ENCODE results near the gene RAMP2. TPM values are rescaled to one million over a fixed set of nuclear protein-coding genes. Genes with fewer than 3 reads are reported as not detected.
A peak's percentile ranks its signal among the peaks of the same experiment; 100 is the strongest.

RAMP2 gene
- total and polyA plus RNA-seq, 2 of the 13 experiments (the other 11 are each of a cell fraction or from before 2014, with no cell fraction given), result 1.4 to 5.2 TPM

DNA sequence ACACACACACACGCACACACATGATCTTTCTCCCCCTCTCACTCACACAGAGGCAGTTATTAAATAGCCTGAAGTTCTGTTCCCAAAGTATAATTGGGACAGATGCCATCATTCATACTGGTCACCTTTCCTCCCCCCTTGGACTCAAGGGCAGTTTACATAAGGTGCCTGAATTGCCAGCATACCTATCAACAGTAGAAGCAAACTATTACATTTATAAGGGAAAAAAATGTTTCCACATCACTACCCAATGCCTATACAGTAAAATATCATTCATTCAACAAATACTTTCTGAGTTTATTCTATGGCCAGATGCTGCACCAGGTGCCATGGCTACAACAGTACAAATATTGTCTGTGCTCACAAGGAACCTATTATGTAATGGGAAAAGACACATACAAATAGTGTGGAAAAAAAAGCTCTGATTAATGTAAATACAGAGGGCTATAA, 43.9 kb downstream of the RAMP2 start (continued):
- TF ChIP-seq, protein P1, sequence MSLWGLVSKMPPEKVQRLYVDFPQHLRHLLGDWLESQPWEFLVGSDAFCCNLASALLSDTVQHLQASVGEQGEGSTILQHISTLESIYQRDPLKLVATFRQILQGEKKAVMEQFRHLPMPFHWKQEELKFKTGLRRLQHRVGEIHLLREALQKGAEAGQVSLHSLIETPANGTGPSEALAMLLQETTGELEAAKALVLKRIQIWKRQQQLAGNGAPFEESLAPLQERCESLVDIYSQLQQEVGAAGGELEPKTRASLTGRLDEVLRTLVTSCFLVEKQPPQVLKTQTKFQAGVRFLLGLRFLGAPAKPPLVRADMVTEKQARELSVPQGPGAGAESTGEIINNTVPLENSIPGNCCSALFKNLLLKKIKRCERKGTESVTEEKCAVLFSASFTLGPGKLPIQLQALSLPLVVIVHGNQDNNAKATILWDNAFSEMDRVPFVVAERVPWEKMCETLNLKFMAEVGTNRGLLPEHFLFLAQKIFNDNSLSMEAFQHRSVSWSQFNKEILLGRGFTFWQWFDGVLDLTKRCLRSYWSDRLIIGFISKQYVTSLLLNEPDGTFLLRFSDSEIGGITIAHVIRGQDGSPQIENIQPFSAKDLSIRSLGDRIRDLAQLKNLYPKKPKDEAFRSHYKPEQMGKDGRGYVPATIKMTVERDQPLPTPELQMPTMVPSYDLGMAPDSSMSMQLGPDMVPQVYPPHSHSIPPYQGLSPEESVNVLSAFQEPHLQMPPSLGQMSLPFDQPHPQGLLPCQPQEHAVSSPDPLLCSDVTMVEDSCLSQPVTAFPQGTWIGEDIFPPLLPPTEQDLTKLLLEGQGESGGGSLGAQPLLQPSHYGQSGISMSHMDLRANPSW (CRISPR knock-in tag; IDR thresholded peaks at IDR 0.05; ENCODE audit: borderline replicate concordance), result no peak
- TF ChIP-seq GATAD2A (CRISPR knock-in tag; IDR thresholded peaks at IDR 0.05), result peak; percentile 29; the same call in 1 of the 2 replicates
- TF ChIP-seq HOXA3 (CRISPR knock-in tag; IDR thresholded peaks at IDR 0.05), result no peak
- TF ChIP-seq, protein P2, sequence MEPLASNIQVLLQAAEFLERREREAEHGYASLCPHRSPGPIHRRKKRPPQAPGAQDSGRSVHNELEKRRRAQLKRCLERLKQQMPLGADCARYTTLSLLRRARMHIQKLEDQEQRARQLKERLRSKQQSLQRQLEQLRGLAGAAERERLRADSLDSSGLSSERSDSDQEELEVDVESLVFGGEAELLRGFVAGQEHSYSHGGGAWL (CRISPR knock-in tag; IDR thresholded peaks at IDR 0.05), result no peak
- TF ChIP-seq BCL6 (CRISPR knock-in tag; IDR thresholded peaks at IDR 0.05), result peak; percentile 70; the same call in 1 of the 2 replicates
- TF ChIP-seq, protein P3, sequence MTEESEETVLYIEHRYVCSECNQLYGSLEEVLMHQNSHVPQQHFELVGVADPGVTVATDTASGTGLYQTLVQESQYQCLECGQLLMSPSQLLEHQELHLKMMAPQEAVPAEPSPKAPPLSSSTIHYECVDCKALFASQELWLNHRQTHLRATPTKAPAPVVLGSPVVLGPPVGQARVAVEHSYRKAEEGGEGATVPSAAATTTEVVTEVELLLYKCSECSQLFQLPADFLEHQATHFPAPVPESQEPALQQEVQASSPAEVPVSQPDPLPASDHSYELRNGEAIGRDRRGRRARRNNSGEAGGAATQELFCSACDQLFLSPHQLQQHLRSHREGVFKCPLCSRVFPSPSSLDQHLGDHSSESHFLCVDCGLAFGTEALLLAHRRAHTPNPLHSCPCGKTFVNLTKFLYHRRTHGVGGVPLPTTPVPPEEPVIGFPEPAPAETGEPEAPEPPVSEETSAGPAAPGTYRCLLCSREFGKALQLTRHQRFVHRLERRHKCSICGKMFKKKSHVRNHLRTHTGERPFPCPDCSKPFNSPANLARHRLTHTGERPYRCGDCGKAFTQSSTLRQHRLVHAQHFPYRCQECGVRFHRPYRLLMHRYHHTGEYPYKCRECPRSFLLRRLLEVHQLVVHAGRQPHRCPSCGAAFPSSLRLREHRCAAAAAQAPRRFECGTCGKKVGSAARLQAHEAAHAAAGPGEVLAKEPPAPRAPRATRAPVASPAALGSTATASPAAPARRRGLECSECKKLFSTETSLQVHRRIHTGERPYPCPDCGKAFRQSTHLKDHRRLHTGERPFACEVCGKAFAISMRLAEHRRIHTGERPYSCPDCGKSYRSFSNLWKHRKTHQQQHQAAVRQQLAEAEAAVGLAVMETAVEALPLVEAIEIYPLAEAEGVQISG (CRISPR knock-in tag; IDR thresholded peaks at IDR 0.05), result no peak
- TF ChIP-seq TBX2 (CRISPR knock-in tag; IDR thresholded peaks at IDR 0.05; ENCODE audit: borderline replicate concordance), result no peak
- TF ChIP-seq ZNF253 (CRISPR knock-in tag; IDR thresholded peaks at IDR 0.05; ENCODE audit: borderline replicate concordance), result no peak
- no peak for TF ChIP-seq ZNF75D (CRISPR knock-in tag; IDR thresholded peaks at IDR 0.05; ENCODE audit: borderline replicate concordance)
- TF ChIP-seq ZNF460 (CRISPR knock-in tag; IDR thresholded peaks at IDR 0.05; ENCODE audit: borderline replicate concordance), result no peak
- no peak for TF ChIP-seq TOPORS (CRISPR knock-in tag; IDR thresholded peaks at IDR 0.05)
- TF ChIP-seq RFX1 (IDR thresholded peaks at IDR 0.05), result peak; percentile 83
- peak; percentile 67 for TF ChIP-seq RFX3 (CRISPR knock-in tag; IDR thresholded peaks at IDR 0.05)
- TF ChIP-seq ZNF24 (IDR thresholded peaks at IDR 0.05), result peak; percentile 70; the same call in 1 of the 2 replicates
- no peak for TF ChIP-seq ZNF558 (CRISPR knock-in tag; IDR thresholded peaks at IDR 0.05; ENCODE audit: borderline replicate concordance)
- TF ChIP-seq MIXL1 (CRISPR knock-in tag; IDR thresholded peaks at IDR 0.05), result peak; percentile 38
- TF ChIP-seq ZNF329 (CRISPR knock-in tag; IDR thresholded peaks at IDR 0.05; ENCODE audit: low read depth), result no peak
- TF ChIP-seq, protein P4, sequence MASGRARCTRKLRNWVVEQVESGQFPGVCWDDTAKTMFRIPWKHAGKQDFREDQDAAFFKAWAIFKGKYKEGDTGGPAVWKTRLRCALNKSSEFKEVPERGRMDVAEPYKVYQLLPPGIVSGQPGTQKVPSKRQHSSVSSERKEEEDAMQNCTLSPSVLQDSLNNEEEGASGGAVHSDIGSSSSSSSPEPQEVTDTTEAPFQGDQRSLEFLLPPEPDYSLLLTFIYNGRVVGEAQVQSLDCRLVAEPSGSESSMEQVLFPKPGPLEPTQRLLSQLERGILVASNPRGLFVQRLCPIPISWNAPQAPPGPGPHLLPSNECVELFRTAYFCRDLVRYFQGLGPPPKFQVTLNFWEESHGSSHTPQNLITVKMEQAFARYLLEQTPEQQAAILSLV (CRISPR knock-in tag; IDR thresholded peaks at IDR 0.05; ENCODE audit: borderline replicate concordance), result no peak
- TF ChIP-seq, protein P5, sequence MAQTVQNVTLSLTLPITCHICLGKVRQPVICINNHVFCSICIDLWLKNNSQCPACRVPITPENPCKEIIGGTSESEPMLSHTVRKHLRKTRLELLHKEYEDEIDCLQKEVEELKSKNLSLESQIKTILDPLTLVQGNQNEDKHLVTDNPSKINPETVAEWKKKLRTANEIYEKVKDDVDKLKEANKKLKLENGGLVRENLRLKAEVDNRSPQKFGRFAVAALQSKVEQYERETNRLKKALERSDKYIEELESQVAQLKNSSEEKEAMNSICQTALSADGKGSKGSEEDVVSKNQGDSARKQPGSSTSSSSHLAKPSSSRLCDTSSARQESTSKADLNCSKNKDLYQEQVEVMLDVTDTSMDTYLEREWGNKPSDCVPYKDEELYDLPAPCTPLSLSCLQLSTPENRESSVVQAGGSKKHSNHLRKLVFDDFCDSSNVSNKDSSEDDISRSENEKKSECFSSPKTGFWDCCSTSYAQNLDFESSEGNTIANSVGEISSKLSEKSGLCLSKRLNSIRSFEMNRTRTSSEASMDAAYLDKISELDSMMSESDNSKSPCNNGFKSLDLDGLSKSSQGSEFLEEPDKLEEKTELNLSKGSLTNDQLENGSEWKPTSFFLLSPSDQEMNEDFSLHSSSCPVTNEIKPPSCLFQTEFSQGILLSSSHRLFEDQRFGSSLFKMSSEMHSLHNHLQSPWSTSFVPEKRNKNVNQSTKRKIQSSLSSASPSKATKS (CRISPR knock-in tag; IDR thresholded peaks at IDR 0.05), result no peak
- peak; percentile 19; the same call in 1 of the 2 replicates for TF ChIP-seq SALL1 (CRISPR knock-in tag; IDR thresholded peaks at IDR 0.05)
- TF ChIP-seq, protein P6, sequence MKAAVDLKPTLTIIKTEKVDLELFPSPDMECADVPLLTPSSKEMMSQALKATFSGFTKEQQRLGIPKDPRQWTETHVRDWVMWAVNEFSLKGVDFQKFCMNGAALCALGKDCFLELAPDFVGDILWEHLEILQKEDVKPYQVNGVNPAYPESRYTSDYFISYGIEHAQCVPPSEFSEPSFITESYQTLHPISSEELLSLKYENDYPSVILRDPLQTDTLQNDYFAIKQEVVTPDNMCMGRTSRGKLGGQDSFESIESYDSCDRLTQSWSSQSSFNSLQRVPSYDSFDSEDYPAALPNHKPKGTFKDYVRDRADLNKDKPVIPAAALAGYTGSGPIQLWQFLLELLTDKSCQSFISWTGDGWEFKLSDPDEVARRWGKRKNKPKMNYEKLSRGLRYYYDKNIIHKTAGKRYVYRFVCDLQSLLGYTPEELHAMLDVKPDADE (CRISPR knock-in tag; IDR thresholded peaks at IDR 0.05), result no peak
